Activated T-helper 9 cell treated with anti-CD3 and anti-CD28 coated beads, Interleukin-2, amount 50 U/mL, for 16 hours (primary cell): ENCODE measurements around the gene NOS1AP.
"Not testable (repeated sequence)": the region's sequence is repeated elsewhere in the genome, so short reads cannot be mapped to it uniquely, and the experiment has no call there.

Experiments
- DNase-seq: peaks from one replicate; pipeline ENCODE4 v3.0.0-alpha.2; 2020; ENCODE audit warnings: low read depth

The NOS1AP gene

DNA sequence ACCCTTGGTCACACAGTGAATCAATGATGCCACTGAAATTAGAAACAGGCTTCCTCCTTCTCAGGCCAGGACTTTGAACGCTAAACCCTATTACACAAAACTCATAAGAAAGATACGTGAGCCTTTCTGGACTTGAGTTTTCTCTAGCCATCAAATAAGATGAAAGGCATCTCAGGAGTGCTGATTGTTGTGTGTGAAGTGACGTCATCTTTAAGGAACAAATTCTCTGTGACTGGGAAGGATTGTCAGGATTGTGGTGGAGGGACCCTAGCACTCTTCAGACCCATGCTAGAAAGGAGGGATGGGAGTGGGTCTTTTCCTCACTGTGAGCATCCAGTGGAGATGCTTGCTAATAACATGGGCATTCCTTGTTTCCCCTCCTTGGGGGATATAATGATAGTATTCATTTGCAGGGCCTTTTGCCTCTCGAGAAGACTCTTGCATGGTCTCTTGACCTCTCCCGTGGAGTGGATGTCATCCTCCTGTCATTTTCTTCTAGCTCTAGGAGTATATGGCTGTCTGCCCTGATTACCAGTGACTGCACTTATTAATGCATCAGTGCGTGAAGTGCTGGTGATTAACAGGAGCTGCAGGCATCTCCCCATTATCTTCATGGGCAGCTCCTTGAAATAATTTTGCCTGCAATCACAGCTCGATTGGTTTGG, 267.3 kb downstream of the NOS1AP start:
- no peak for DNase-seq

DNA sequence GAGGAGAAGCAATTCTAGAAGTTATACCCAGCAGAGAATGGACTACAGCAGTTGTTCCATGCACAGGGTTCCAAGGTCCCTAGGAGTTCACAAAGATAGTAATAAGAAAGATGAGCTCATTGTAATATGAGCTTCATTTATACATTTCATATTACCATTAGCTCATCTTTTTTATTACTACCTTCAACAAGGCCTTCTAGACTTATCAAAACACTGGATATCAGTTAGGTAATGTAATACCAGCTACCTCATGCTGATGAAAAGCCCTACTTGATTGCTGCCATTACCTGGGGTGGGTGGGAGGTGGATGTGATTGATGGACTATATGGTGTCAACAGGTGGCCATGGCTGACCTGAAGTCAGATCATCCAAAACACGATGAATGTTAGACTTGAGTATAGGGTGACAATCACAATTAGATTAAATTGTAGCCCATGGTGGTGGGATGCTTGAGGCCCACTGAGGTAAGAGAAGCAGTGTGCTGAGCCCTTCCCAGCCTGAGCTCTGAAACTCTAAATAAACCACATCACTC, 273.0 kb downstream of the NOS1AP start:
- DNase-seq: no peak

DNA sequence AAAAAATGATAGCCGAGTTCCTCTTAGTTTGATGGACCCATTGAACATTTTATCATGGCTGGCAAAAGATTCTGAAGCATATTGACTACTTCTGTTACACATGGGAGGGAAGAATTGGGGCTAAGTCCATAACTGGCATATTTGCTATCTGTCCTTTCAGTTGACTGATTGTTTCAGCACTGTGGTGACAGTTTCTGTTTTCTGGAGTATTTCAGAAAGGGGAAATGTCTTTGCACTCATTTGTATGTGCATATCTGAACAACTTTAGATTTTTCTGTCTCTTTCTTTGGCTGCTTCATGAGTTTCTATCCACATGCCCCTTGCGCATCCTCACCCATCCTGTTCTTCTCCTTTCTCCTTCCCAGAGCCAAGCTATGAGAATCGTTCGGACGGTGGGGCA, 274.0 kb downstream of the NOS1AP start:
- DNase-seq: no peak

DNA sequence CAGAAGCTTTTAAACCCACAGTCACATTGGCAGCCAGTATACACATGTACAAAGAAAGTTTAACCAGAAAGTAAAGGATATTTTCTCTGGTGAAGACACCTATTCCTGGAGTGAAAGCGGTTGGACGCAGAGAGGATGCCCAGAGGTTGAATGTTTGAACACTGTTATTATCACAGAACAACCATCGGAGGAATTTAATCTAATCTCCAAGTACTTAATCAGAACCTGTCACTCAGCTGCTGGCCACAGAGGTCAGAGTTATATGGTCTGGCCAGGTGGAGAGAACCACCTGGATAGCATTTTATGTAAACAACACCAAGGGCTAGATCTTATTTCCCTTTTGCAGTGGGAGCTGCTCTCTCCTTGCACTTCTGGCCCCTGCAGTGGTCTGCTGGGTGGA, 277.8 kb downstream of the NOS1AP start:
- DNase-seq: no peak

DNA sequence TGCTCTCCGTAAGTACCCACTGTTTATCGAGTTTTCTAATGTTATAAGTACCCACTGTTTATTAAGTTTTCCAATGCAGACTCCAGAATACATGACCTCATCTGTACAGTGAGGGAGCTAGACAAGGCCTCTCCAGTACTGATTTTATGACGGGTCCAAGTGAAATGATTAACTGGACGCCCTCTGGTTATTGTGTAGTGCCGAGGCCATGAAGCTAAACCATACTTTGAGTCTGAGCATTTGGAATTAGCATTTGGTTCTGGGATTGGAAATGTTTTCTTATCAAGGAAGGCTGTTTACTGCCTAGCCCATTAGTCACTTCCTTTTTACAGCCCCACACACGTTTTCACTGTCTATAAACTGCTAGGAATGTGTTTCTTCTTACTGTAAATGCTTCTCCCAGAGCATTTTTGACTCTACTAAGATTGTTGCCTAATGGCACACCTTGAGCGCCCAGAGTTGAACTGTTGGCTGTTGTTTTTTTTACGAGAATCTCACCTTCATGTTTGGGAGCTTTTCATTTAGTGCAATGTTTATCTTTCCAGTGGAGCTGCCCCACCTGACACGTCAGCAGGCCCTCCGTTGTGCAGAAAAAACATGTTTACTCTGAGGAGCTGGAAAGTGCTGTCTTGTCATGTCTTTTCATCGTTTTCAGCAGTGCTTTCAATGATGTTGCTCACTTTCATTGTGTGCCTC, 280.3 kb downstream of the NOS1AP start:
- DNase-seq: no peak

DNA sequence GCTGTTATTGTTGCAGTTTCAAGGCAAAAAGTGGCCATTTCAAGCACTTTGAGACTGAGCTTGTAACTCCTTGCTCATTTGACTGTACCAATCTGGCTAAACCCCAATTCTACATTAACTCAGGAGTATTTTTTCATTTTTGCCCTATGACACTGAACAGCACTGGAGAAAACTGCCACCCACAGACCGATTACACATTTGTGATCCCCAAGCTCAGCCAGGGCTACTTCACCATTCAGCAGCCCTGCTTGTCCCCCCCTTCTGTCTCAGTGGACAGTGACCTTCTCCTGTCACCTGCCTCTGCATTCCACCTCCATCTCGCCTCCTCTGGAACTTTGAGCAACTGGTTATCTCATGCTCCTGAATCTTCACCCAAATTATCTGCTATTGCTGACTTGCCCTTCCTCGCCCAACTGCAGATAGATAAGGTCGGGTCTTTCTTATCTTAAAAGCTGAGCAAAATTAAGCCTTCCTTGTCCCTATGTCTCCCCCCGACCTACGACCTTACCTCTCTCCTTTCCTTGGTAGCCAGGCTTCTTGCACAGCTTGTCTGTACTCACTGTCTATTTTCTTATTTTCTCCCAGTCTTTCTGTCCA, 281.9 kb downstream of the NOS1AP start:
- DNase-seq: no peak

DNA sequence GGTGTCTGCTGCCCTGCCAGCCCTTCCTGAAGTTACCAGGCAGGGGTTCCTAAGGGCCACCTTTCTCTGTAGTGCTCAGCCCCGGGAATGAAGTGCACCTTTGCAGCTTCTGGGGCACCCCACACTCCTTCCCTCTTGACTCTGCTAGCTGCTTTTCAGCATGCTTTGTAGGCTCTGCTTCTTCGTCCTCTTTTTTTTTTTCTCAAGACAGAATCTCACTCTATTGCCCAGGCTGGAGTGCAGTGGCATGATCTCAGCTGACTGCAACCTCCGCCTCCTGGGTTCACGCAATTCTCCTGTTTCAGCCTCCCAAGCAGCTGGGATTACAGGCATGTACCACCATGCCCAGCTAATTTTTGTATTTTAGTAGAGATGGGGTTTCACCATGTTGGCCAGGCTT, 282.4 kb downstream of the NOS1AP start:
- not testable (repeated sequence) for DNase-seq

DNA sequence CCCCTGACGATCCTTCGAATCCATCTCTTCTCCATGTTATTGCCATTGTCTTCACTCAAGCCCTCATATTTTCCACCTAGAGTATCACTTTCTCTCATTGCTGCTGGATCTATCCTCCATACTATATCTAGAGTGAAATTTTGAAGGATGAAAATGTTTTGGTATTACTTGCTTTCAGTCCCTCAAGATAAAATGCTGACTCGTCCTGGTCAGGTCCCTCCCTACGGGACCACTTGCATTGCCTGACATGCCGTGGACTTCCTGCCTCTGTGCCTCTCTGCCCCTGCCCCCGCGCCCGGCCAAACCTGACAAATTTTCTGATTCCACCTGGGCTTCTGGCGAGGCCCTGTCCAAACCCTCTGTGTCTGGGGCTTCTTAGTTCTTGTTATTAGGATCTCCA, 283.6 kb downstream of the NOS1AP start:
- no peak for DNase-seq

DNA sequence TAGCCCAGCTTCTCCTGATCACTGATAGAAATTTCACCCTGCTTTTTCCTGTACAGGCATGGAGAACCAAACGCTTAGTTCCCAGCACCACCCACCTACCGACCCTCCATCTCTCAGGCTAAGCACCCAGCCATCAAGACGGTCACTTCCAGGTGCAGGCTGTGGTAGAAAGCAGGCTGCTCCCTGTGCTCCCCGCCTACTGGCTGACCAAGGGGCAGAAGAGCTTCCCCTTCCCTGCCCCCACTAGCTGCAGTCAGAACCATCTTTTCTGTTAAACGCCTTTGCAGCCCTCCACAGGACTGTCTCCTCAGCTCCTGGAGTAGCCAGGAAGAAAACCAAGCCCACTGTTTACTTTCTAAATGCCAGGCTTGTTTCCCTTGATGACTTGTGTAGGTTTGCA, 284.2 kb downstream of the NOS1AP start:
- DNase-seq: no peak

DNA sequence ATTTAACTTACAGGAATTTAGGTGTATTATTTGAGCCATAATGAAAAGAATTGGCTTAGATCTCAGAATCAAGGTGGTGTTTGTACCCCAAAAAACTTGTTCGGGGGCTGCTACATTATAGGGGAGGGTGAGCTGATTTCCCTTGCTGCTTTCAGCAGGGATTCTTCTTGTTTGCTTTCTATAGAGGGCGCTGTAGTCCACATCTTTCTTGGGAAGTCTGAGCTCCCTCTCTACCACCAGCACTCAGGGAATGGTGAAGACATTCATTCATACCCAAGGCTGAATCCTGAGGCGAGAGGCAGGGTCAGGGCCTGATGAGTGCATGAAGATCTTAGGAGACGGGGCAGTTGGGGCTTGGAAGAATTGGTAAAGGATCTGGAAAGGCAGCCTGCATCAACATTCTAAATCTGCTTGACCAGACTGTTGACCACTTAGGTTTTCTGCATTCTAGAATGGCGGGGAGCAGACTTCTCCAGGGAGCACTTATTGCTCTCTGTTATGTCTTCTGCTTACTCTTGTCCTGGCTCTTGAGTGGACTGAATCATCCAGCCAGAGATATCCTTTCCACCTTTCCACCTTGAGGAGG, 288.3 kb downstream of the NOS1AP start:
- no peak for DNase-seq

DNA sequence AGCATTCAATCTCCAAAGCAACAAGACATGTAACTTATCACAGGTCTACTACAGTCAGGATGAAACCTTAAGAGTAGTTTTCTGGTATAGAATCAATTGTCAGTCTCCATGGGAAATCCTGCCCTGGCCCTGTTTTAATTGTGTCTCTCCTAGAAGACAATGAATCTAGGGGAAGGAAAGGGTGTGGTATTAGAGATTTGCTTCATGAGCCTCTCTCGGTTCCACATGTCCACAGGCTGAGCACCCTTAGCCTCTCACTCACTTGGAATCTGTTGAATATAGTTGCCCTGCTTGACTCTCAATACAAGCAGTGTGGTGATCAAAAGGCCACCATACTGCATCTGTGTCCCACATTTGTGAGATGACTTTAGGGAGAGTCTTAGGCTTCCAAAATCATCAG, 289.4 kb downstream of the NOS1AP start:
- DNase-seq: no peak

DNA sequence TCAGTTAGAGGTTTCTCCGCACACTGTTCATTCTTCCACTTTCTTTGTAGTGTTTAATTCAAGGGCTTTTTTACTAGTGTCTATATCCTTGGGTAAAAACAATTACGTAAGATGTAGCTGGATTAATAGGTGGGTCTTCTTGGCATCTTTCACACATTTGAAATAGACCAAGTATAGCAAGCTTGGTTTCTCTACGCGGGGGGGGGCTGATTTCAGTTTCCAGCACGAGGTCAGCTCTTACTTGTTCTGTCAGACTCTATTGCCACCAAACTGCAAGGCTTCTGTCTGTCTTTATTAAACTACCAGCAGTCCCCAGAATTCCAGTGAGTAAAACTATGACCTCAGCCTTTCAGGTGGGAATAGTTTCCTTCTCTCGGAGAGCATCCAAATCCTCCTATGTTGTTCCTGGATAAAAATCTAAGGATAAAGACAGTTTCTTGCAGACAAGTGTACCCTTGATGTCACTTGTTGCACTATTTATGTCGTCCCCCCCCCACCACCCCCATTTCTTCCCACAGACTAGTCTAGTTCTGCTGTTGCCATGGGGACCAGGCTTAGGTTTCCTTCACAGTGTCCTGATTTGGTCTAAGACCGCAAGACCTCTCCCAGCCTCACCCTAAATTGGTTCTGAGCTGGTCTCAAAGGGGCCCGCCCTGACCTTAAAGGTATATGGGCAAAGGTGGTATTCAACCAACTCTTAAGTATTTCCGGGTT, 290.2 kb downstream of the NOS1AP start:
- DNase-seq: no peak

DNA sequence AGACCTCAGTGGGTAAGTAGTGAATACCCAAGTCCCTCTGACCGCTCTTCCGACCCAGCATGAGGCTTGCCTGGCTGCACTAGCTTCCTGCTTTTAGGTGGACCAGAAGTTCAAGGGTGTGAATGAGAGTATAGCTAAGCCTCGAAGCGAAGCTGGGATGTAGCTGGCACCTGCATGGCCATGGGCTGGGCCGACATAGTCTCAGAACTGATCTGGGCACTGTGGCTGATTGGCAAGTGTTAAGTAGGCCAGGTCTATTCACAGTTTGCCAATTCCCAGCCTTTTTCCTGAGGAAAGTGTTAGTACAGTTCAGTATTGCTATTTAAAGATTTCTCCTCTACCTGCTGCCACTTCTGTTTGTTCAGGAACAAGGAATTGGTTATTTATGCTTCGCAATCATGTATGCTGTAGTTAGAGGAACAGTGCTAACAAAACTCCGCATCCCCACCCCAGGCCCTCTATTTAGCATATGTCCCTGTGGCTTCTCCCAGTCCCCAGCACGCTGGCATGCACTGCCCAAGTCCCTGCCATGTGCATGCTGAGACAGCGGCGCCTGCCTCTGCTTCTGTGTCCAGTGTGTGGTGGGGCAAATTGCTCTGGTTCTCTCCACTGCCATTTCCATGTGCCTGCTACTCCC, 290.9 kb downstream of the NOS1AP start:
- no peak for DNase-seq

DNA sequence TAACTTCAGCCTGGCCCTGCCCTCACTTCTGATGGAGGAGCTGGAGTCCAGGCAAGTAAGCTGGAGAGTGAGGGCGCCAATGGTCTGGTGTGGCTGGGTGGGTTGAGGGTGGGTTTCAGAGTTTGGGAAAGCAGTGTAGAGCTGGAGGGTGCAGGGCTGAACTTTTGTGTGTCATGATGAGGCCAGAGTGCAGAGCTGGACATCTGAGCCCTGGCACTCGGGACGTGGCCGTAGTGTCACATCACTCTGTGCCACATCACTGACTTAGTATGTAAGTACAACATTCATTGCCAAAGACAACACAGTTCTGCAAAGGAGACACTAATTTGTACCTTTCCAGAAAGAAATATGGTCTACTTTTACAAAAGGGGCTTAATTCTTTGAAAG, 291.4 kb downstream of the NOS1AP start:
- no peak for DNase-seq

DNA sequence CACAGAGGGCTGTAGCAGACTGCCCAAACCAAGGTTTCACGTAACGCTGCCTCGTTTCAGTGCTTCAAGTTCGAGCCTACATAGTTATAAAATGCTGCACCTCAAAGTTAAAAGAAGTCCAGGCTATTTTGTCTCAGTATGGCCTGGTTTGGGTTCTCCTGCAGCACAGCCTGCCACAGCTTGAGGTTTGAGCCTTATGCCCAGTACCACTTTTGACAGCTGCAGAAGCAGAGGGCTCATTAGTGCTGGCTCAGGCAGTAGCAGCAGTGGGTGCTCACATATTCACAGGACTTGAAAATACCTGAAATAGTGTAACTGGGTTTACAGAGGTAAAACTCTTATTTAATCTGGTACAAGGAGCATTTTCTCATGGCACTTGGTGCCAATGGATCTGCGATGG, 291.9 kb downstream of the NOS1AP start:
- DNase-seq: no peak

DNA sequence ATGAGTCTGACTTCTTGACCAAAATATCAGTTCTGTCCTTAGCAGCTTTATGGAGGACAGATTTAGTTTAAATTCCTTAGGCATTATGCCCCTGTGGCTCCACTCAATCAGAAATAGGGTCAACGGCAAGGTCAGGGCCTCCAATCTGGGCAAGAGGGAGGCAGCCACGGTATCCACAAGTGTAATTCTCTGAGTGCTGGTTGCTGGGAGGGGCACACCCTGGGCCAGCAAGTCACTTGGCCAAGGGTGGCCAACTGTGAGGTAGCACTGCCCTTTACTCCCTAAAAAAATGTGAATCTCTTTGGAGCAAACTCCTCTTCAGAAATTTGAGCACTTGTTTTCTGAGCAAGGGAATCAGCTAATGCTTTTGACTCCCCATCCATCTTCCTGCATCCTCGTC, 294.3 kb downstream of the NOS1AP start:
- DNase-seq: no peak

DNA sequence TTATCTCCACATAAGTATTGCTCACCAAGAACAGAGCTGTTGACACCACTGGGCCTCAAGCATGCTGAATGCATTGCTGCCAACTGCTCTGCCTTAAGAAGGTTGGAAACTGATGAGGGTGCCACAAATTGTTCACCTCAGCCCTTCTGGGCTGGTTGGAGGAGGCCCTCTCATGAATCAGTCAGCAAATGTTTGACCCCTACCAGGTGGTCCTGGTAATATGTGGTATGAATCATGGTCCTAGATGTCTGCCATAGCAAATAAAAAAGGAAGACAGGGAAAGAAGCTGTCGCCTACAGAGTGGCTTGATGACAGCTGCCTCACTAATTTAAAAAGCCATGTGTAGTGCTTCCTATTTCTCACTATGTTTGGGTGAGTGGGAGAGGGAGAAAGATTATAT, 295.0 kb downstream of the NOS1AP start:
- DNase-seq: no peak

DNA sequence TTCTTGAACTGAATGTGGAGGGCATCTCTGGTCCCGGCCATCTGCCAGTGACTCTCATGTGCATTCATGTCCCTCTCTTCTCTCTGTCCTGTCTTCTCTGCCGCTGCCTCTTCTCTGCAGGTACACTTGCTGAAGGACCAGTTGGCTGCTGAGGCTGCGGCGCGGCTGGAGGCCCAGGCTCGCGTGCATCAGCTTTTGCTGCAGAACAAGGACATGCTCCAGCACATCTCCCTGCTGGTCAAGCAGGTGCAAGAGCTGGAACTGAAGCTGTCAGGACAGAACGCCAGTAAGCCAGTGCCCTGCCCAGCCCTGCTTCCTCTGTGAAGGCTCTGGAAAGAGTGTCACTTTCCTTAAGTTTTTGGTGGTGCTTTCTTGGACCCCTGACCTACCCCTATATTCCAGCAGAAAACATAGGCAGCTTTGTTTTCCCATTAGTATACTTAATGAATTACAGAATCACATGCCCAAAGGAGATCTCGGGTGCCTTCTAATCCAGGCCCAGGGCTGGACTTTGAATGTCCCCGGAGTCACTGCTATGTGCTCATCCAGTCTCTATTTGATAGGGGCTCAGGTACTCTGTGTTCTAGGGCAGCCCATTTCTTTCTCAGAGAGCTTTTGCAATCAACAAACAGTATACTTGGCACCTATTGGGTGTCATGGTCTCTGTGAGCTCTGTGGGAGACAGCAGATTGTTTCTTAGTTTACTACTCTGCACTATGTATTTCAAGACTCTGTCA, 296.0 kb downstream of the NOS1AP start:
- DNase-seq: no peak

DNA sequence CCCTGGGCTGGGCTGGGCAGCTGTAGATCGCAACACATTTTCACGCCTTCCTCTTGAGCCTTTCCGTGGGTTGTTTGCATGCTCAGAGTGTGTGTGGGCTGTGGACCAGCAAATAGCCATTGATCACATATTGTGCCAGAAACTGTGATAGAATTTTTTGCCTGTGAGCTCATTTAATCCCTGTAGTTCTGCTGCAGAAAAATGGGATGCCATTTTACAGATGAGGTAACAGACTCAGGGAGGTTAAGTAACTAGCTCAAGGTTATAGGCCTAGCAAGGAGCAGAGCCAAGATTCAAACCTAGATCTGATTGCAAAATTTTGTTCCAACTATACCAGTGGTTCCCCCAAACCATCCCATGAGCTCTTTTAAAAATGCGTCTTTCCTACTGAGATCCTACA, 296.7 kb downstream of the NOS1AP start:
- no peak for DNase-seq

DNA sequence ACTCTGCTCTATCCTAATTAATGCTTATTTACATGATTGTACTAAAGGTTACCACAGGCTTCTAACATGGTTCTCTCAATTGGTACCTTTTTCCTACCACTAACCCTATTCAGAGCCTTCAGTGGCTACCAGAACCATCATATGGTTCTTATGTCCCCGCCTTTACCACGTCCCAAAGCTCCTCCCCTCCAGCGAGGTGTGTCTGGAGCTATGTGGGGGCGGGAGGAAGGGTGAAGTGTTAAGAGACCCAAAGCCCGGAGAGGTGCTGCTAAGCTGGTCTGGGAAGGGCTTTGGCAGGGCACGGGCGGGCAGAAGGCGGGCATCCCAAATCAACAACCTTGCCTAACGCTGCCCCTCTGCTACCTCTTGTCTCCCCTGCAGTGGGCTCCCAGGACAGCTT, 297.2 kb downstream of the NOS1AP start:
- no peak for DNase-seq

DNA sequence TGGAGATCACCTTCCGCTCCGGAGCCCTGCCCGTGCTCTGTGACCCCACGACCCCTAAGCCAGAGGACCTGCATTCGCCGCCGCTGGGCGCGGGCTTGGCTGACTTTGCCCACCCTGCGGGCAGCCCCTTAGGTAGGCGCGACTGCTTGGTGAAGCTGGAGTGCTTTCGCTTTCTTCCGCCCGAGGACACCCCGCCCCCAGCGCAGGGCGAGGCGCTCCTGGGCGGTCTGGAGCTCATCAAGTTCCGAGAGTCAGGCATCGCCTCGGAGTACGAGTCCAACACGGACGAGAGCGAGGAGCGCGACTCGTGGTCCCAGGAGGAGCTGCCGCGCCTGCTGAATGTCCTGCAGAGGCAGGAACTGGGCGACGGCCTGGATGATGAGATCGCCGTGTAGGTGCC, 297.6 kb downstream of the NOS1AP start:
- no peak for DNase-seq
